Right lobe of liver (tissue), 6 donors: ENCODE measurements around the gene TPBGL. TPM values are rescaled to one million over a fixed set of nuclear protein-coding genes. Genes with fewer than 3 reads are reported as not detected.

Source experiments
- ATAC-seq, 4 donors: fragments of 200-7000 bp; cut with Tn5 transposase; one replicate each; pipeline ENCODE4 v1.9.1; 2020; ENCODE audit warnings: mild to moderate bottlenecking in 4 of 4, moderate library complexity in 4 of 4
- DNase-seq, 3 donors: peaks; one replicate each; pipeline ENCODE4 v3.0.0-alpha.2; 2020
- H3K27ac ChIP-seq, 3 donors: fragments of 200-600 bp; one replicate each; pipeline ENCODE4 v1.8.0; 2022
- H3K27me3 ChIP-seq, 2 donors: fragments of 200-600 bp; one replicate each; pipeline ENCODE4 v1.8.0; 2022
- H3K36me3 ChIP-seq, 4 donors: fragments of 200-600 bp; sonication (generic) in 1 of 4; one replicate each; pipeline versions ENCODE4 v1.5.1 to v1.8.0; 2017 to 2022; ENCODE audit warnings: control low read depth in 1 of 4
- H3K4me1 ChIP-seq, 4 donors: fragments of 200-600 bp; sonication (generic) in 1 of 4; one replicate each; pipeline versions ENCODE4 v1.5.1 to v1.8.0; 2017 to 2022; ENCODE audit warnings: control low read depth in 1 of 4
- H3K4me3 ChIP-seq, 3 donors: fragments of 200-600 bp; one replicate each; pipeline ENCODE4 v1.8.0; 2022
- H3K9me3 ChIP-seq, 4 donors: fragments of 200-600 bp; sonication (generic) in 1 of 4; one replicate each; pipeline versions ENCODE4 v1.5.1 to v1.8.0; 2017 to 2022; ENCODE audit warnings: control low read depth in 1 of 4
- CTCF ChIP-seq, 4 donors: fragments of 200-600 bp in 3 of 4; fragments of 450-650 bp in 1 of 4; IDR thresholded peaks; one replicate each; pipeline versions ENCODE4 v1.5.1 to v1.8.0; 2016 to 2022; ENCODE audit warnings: antibody characterized with exemption in 4 of 4, mild to moderate bottlenecking in 2 of 4
- POLR2A ChIP-seq: fragments of 450-650 bp; IDR thresholded peaks from one replicate; pipeline ENCODE4 v1.6.1; 2017; ENCODE audit warnings: antibody characterized with exemption, mild to moderate bottlenecking
- WGBS: methylation state at CpG from one replicate; pipeline ENCODE4 v1.1.6; 2018; ENCODE audit warnings: low coverage, low lambda C conversion rate; ENCODE audit not compliant: insufficient coverage; ENCODE audit errors: missing lambda C conversion rate; 5-methylcytosine and 5-hydroxymethylcytosine counted together
- intact Hi-C, 2 donors: fragments of 100-400 bp; cut with DNase I; formaldehyde crosslinking; loops; one replicate each; pipeline versions ENCODE4 v1.11.2 to v1.14.1; 2022
- total RNA-seq, 6 experiments: library from RNA; depleted of rRNA in 2 of 6; stranded (reverse); fragments of >200 nt in 2 of 6; fragmentation: NEBNext Ultra II Directional in 3 of 6; extraction: Animal tissue kit (Norgen Biotek cat#: 25700) in 3 of 6; gene quantifications; one replicate each; pipeline versions ENCODE4 v1.1.0 to v1.2.4, GENCODE V29; 2016 to 2023
- donor health status: DM: no; HTN: yes; CAD: no.
- donor health status: DM: no; HTN: no; CAD: no.
- donor health status: DM: no; HTN: no; CAD: no.
- donor health status: DM: no; HTN: yes; CAD: no.
- donor health status: DM: no; HTN: yes; CAD: no.

Gene TPBGL
- total RNA-seq, 6 experiments from 2014 or later: not detected

DNA sequence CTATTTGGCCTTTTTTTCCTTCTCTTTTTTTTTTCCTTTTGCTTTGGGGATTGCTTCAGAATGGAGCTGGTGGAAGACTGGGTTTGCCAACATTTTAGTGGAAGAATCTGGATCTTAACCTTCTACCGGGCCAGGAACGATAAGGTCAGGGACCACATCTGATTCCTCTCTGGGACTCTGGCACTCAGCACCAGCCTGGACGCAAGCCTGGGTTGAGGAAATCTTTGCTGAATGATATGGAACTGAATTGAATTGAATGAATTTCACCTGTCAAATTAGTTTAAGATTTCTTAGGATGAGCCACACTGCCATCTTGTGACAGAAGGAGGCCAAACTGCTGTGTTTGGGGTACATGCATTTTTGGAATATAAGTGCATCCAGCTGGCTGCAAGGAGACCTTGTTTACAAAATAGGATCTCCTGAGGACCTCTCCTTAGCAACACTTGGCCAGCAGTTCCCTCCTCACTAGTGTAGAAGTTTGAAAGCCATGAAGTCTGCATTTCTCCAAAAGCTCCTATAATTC is 30.4 kb downstream of the TPBGL start:
- ATAC-seq (no peak), DNase-seq (peak; percentile 2 to 25 (median 7))
- Histone ChIP-seq H3K27me3 (no peaks in the 10 kb centered on the region), H3K9me3 (no peaks in the 10 kb centered on the region), H3K27ac (no peak overlapping the region), H3K4me3 (no peak overlapping the region), H3K36me3 (peaks cover 0 to 8% (median 2%) of the 10 kb centered on the region in 4 donors), H3K4me1 (no peaks in the 10 kb centered on the region)
- TF ChIP-seq CTCF (IDR thresholded peaks at IDR 0.05) (peak in 3 of 4 donors; percentile 26 to 30 (median 29)), POLR2A (no peak)
- WGBS: 61% methylated on average over 3 of the region's 3 CpGs
- intact Hi-C loops: no loop called here

GRCh38 chr11:75271730-75272129 is 31.2 kb downstream of the TPBGL start:
- TF ChIP-seq CTCF (IDR thresholded peaks at IDR 0.05) (no peak), POLR2A (no peak)
- intact Hi-C loops: no loop called here
- Histone ChIP-seq H3K9me3 (no peaks in the 10 kb centered on the region), H3K36me3 (peaks cover 0 to 9% (median 2%) of the 10 kb centered on the region in 4 donors), H3K27me3 (no peaks in the 10 kb centered on the region), H3K4me3 (no peak overlapping the region), H3K27ac (no peak overlapping the region), H3K4me1 (no peaks in the 10 kb centered on the region)
- ATAC-seq (no peak), DNase-seq (peak; percentile 2 to 37 (median 34))
- WGBS: 87% methylated on average over 4 of the region's 6 CpGs

DNA sequence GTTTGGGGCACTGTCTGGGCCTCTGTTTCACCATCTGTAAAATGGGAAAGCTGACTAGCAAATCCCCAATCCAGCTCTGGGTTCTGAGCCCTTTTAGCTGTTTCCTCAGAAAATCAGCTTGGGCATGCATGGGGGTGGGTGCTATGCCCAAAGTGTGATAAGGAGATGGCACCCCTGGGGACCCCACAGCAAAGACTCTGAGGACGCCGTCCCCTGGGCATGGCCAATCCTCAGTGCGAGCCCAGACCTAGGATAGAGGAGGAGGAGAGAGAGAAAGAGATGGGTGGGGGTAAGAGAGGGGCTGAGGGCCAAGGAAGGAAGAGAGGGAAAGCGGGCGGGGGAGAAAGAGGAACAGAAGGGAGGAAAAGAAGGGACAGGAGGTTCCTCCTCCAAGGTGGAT is 31.8 kb downstream of the TPBGL start:
- Histone ChIP-seq H3K27ac (no peak overlapping the region), H3K4me1 (no peaks in the 10 kb centered on the region), H3K36me3 (peaks cover 0 to 9% (median 2%) of the 10 kb centered on the region in 4 donors), H3K9me3 (no peaks in the 10 kb centered on the region), H3K27me3 (no peaks in the 10 kb centered on the region), H3K4me3 (no peak overlapping the region)
- intact Hi-C loops: no loop called here
- 91% methylated on average over 5 of the region's 5 CpGs for WGBS
- no peak for ATAC-seq
- peak in 2 of 3 donors; percentile 14 to 39 for DNase-seq
- TF ChIP-seq POLR2A: no peak
- no peak for TF ChIP-seq CTCF (IDR thresholded peaks at IDR 0.05)

GRCh38 chr11:75272821-75273301 is 32.3 kb downstream of the TPBGL start:
- intact Hi-C loops: no loop called here

More at GRCh38 chr11:75272821-75273301, 32.3 kb downstream of the TPBGL start:
- Histone ChIP-seq H3K4me3 (no peak overlapping the region), H3K9me3 (no peaks in the 10 kb centered on the region), H3K4me1 (no peaks in the 10 kb centered on the region), H3K27me3 (no peaks in the 10 kb centered on the region), H3K27ac (no peak overlapping the region), H3K36me3 (peaks cover 0 to 13% (median 3%) of the 10 kb centered on the region in 4 donors)
- whole genome bisulfite sequencing: 62% methylated on average over 2 of the region's 12 CpGs
- TF ChIP-seq POLR2A: no peak
- no peak for TF ChIP-seq CTCF (IDR thresholded peaks at IDR 0.05)
- peak in 2 of 3 donors; percentile 42 to 52 for DNase-seq
- no peak for ATAC-seq
